Lower lobe of right lung (tissue), 2 donors: ENCODE measurements around the gene PCDHGA11. TPM values are rescaled to one million over a fixed set of nuclear protein-coding genes. Genes with fewer than 3 reads are reported as not detected.
"Not testable (repeated sequence)": the region's sequence is repeated elsewhere in the genome, so short reads cannot be mapped to it uniquely, and the experiment has no call there.

Experiments
- ATAC-seq, 2 donors: fragments of 200-7000 bp; cut with Tn5 transposase; one replicate each; pipeline ENCODE4 v1.9.1; 2020 to 2022; ENCODE audit warnings: mild to moderate bottlenecking in 2 of 2, moderate library complexity in 2 of 2
- DNase-seq: peaks from one replicate; pipeline ENCODE4 v3.0.0-alpha.2; 2020
- H3K27ac ChIP-seq: fragments of 200-600 bp; one replicate; pipeline ENCODE4 v1.8.0; 2022
- H3K27me3 ChIP-seq: fragments of 200-600 bp; one replicate; pipeline ENCODE4 v1.8.0; 2022; ENCODE audit warnings: low read depth
- H3K36me3 ChIP-seq: fragments of 200-600 bp; one replicate; pipeline ENCODE4 v1.8.0; 2022; ENCODE audit warnings: mild to moderate bottlenecking
- H3K4me1 ChIP-seq: fragments of 200-600 bp; one replicate; pipeline ENCODE4 v1.8.0; 2022
- H3K4me3 ChIP-seq: fragments of 200-600 bp; one replicate; pipeline ENCODE4 v1.8.0; 2022; ENCODE audit warnings: mild to moderate bottlenecking
- H3K9me3 ChIP-seq: fragments of 200-600 bp; one replicate; pipeline ENCODE4 v1.8.0; 2022
- intact Hi-C: fragments of 100-400 bp; cut with DNase I; formaldehyde crosslinking; loops from one replicate; pipeline ENCODE4 v1.11.0; 2022
- long read RNA-seq: library from polyadenylated mRNA; unstranded; transcript quantifications from one replicate; pipeline ENCODE4 v2.0.0, GENCODE V29; 2021
- total RNA-seq: library from RNA; stranded (reverse); fragmentation: NEBNext Ultra II Directional; extraction: Animal tissue kit (Norgen Biotek cat#: 25700); gene quantifications from one replicate; pipeline ENCODE4 v1.2.1, GENCODE V29; 2021
- TF ChIP-seq, protein P1 (sequence below): fragments of 200-600 bp; IDR thresholded peaks from one replicate; pipeline ENCODE4 v1.8.0; 2022; ENCODE audit warnings: antibody characterized with exemption, mild to moderate bottlenecking
- donor health status: DM: no; HTN: yes; CAD: no; lungs with severe emphysema.

PCDHGA11 gene
- total RNA-seq = 3.2 TPM
- long read RNA-seq, partial matches to known transcripts = 0 of 1 reads
- long read RNA-seq, other reads (novel, unspliced or antisense) = 0 of 1 reads

DNA sequence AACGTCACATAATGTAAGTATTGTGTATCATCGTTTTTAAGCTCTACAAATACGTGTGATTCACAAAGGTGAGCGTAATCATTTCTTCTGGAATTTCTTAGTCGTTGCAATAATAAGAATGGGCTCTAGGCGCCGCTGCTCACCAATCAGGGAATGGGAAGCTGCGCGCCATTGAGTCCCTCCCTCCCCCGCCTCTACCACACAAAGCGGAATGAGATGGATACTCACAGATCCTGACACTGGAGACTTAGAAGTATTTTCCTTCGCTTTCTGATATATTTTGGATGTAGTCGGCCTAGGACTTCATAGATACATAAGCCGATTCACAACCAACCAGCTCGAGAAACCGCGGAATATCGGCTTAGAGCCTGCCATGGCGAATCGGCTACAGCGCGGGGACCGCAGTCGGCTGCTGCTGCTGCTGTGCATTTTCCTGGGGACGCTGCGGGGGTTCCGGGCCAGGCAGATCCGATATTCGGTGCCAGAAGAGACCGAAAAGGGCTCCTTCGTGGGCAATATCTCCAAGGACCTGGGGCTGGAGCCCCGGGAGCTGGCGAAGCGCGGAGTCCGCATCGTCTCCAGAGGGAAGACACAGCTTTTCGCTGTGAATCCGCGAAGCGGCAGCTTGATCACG, at the start of gene PCDHGA11:
TSS of gene PCDHGA11 (plus strand) at position 197 of the 634 bp plus-strand sequence. CDS start at position 374, 177 bp downstream.
- DNase-seq (peak; percentile 69), ATAC-seq (peak; percentile 56 to 67)
- Histone ChIP-seq H3K9me3 (peaks cover 85% of the 10 kb centered on the region), H3K36me3 (no peaks in the 10 kb centered on the region), H3K4me1 (no peaks in the 10 kb centered on the region), H3K27me3 (peaks cover 12% of the 10 kb centered on the region), H3K4me3 (peak within 1 kb of the TSS; percentile 48), H3K27ac (no peak within 1 kb of the TSS)
- TF ChIP-seq, protein P1, sequence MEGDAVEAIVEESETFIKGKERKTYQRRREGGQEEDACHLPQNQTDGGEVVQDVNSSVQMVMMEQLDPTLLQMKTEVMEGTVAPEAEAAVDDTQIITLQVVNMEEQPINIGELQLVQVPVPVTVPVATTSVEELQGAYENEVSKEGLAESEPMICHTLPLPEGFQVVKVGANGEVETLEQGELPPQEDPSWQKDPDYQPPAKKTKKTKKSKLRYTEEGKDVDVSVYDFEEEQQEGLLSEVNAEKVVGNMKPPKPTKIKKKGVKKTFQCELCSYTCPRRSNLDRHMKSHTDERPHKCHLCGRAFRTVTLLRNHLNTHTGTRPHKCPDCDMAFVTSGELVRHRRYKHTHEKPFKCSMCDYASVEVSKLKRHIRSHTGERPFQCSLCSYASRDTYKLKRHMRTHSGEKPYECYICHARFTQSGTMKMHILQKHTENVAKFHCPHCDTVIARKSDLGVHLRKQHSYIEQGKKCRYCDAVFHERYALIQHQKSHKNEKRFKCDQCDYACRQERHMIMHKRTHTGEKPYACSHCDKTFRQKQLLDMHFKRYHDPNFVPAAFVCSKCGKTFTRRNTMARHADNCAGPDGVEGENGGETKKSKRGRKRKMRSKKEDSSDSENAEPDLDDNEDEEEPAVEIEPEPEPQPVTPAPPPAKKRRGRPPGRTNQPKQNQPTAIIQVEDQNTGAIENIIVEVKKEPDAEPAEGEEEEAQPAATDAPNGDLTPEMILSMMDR = peak; percentile 46
- intact Hi-C loops = no loop called here

DNA sequence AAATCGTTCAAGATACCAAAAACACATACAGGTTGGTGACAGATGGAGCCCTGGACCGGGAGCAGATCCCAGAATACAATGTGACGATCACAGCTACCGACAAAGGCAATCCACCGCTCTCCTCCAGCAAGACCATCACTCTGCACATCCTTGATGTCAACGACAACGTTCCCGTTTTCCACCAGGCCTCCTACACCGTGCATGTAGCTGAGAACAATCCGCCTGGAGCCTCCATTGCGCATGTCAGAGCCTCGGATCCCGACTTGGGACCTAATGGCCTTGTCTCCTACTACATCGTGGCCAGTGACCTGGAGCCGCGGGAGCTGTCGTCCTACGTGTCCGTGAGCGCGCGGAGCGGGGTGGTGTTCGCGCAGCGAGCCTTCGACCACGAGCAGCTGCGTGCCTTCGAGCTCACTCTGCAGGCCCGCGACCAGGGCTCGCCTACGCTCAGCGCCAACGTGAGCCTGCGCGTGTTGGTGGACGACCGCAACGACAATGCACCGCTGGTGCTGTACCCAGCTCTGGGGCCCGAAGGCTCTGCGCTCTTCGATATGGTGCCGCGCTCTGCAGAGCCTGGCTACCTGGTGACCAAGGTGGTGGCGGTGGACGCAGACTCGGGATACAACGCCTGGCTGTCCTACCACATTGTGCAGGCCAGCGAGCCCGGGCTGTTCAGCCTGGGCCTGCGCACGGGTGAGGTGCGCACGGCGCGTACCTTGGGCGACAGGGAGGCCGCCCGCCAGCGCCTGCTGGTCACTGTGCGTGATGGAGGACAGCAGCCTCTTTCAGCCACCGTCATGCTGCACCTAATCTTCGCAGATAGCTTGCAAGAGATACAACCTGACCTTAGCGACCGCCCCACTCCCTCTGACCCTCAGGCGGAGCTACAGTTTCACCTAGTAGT, 49.0 kb upstream of the PCDHGA11 start:
- Histone ChIP-seq H3K9me3 (peaks cover 70% of the 10 kb centered on the region), H3K27me3 (peaks cover 27% of the 10 kb centered on the region), H3K27ac (no peak overlapping the region), H3K36me3 (no peaks in the 10 kb centered on the region), H3K4me3 (no peak overlapping the region), H3K4me1 (no peaks in the 10 kb centered on the region)
- TF ChIP-seq, protein P1 = no peak
- intact Hi-C loops = no loop called here
- DNase-seq = no peak
- no peak for ATAC-seq

DNA sequence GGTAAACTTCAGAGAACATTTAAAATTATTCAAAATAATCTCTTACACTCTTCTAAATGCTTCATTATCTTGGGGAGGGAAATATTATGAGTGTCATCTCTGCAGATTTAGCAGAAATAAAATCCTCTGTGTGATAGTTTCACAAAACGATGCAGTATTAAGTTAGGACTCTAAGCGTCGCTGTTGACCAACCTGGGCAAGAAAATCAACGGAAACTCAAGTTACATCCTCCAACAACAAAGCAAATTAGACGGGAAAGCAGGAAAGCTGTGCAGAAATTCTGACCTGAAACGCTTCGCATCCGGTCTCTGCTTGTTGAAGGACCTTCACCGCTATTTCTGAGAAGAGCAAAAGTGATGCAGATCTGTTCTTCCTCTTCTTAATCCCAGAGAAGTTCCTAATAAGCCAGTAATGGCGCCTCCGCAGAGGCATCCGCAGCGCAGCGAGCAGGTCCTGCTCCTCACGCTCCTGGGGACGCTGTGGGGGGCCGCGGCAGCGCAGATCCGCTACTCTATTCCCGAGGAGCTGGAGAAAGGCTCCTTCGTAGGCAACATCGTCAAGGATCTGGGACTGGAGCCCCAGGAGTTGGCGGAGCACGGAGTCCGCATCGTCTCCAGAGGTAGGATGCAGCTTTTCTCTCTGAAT, 47.1 kb upstream of the PCDHGA11 start, which contains the start of gene PCDHGA6:
TSS of gene PCDHGA6 (plus strand) at position 219 of the 645 bp plus-strand sequence. CDS start at position 412, 193 bp downstream.
- peaks cover 22% of the 10 kb centered on the region for H3K27me3 ChIP-seq
- H3K9me3 ChIP-seq = peaks cover 80% of the 10 kb centered on the region

DNA sequence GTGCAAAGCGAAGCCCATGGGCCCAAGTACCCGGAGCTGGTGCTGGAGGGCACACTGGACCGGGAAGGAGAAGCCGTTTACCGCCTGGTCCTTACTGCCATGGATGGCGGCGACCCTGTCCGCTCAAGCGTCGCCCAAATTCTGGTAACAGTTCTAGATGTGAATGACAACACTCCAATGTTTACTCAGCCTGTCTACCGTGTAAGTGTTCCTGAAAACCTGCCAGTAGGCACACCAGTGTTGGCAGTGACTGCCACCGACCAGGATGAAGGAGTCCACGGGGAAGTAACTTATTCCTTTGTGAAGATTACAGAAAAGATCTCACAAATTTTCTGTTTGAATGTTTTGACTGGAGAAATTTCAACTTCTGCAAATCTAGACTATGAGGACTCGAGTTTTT, 46.2 kb upstream of the PCDHGA11 start:
- TF ChIP-seq, protein P1 = no peak
- Histone ChIP-seq H3K4me1 (no peaks in the 10 kb centered on the region), H3K27ac (no peak overlapping the region), H3K4me3 (no peak overlapping the region), H3K36me3 (no peaks in the 10 kb centered on the region), H3K27me3 (peaks cover 22% of the 10 kb centered on the region), H3K9me3 (peaks cover 74% of the 10 kb centered on the region)
- DNase-seq (no peak), ATAC-seq (no peak)
- intact Hi-C loops = no loop called here

More for the DNA sequence above, 47.1 kb upstream of the PCDHGA11 start, which contains the start of gene PCDHGA6:
- ATAC-seq (no peak), DNase-seq (no peak)
- Histone ChIP-seq H3K4me3 (peak within 1 kb of the TSS; percentile 23), H3K36me3 (no peaks in the 10 kb centered on the region), H3K27ac (no peak within 1 kb of the TSS), H3K4me1 (no peaks in the 10 kb centered on the region)
- intact Hi-C loops = no loop called here
- TF ChIP-seq, protein P1 = peak; percentile 35

DNA sequence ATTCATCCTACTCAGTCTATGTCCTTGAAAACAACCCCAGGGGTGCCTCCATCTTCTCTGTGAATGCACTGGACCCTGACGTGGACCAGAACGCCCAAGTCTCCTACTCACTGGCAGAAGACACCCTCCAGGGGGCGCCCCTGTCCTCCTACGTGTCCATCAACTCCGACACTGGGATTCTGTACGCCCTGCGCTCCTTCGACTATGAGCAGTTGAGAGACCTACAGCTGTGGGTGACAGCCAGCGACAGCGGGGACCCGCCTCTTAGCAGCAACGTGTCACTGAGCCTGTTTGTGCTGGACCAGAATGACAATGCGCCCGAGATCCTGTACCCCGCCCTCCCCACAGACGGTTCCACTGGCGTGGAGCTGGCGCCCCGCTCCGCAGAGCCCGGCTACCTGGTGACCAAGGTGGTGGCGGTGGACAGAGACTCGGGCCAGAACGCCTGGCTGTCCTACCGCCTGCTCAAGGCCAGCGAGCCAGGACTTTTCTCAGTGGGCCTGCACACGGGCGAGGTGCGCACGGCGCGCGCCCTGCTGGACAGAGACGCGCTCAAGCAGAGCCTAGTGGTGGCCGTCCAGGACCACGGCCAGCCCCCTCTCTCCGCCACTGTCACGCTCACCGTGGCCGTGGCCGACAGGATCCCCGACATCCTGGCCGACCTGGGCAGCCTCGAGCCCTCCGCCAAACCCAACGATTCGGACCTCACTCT, 45.3 kb upstream of the PCDHGA11 start:
- H3K27ac ChIP-seq, intact Hi-C loops, ATAC-seq, H3K36me3 ChIP-seq, H3K4me1 ChIP-seq, H3K4me3 ChIP-seq, DNase-seq: not testable (repeated sequence)
- H3K9me3 ChIP-seq = peaks cover 73% of the 10 kb centered on the region
- peaks cover 16% of the 10 kb centered on the region for H3K27me3 ChIP-seq
